GM21723 (cell line): ENCODE results near the gene COL23A1.

Experiments used
- ATAC-seq: cut with Tn5 transposase; IDR thresholded peaks from one replicate; pipeline ENCODE4 v1.9.1; 2021; ENCODE audit warnings: mild to moderate bottlenecking, moderate library complexity; ENCODE audit not compliant: unreplicated experiment

The COL23A1 gene

GRCh38 chr5:178560911-178561310 is 29.3 kb downstream of the COL23A1 start:
- ATAC-seq = no peak

- no peak for ATAC-seq
Measured at GRCh38 chr5:178557416-178557815, 32.8 kb downstream of the COL23A1 start.

GRCh38 chr5:178555771-178556211 is 34.4 kb downstream of the COL23A1 start:
- ATAC-seq = no peak

GRCh38 chr5:178555005-178555404 is 35.2 kb downstream of the COL23A1 start:
- no peak for ATAC-seq

- no peak for ATAC-seq
Measured at GRCh38 chr5:178554311-178554710, 35.9 kb downstream of the COL23A1 start.

GRCh38 chr5:178553517-178553916 is 36.7 kb downstream of the COL23A1 start:
- ATAC-seq = no peak

- no peak for ATAC-seq
Measured at GRCh38 chr5:178551468-178551867, 38.7 kb downstream of the COL23A1 start.

- ATAC-seq = no peak
Measured at GRCh38 chr5:178551059-178551458, 39.1 kb downstream of the COL23A1 start.

- ATAC-seq = no peak
Measured at GRCh38 chr5:178548746-178549145, 41.4 kb downstream of the COL23A1 start.

- ATAC-seq = no peak
Measured at GRCh38 chr5:178547753-178548415, 42.3 kb downstream of the COL23A1 start.

GRCh38 chr5:178547052-178547666 is 43.0 kb downstream of the COL23A1 start:
- ATAC-seq = no peak

- no peak for ATAC-seq
Measured at GRCh38 chr5:178546675-178547033, 43.5 kb downstream of the COL23A1 start.

- no peak for ATAC-seq
Measured at GRCh38 chr5:178545941-178546674, 44.1 kb downstream of the COL23A1 start.

- ATAC-seq = no peak
Measured at GRCh38 chr5:178545176-178545575, 45.0 kb downstream of the COL23A1 start.

GRCh38 chr5:178544166-178544834 is 45.9 kb downstream of the COL23A1 start:
- no peak for ATAC-seq

GRCh38 chr5:178542455-178542854 is 47.7 kb downstream of the COL23A1 start:
- no peak for ATAC-seq

- ATAC-seq = no peak
Measured at GRCh38 chr5:178540526-178540925, 49.7 kb downstream of the COL23A1 start.

GRCh38 chr5:178538741-178539229 is 51.4 kb downstream of the COL23A1 start:
- ATAC-seq = no peak

GRCh38 chr5:178537467-178538371 is 52.5 kb downstream of the COL23A1 start:
- ATAC-seq = no peak
